PC-3 (cell line): ENCODE data around the gene SNRNP200. TPM values are rescaled to one million over a fixed set of nuclear protein-coding genes. Genes with fewer than 3 reads are reported as not detected.
A peak's percentile ranks its signal among the peaks of the same experiment; 100 is the strongest.

Experiments used
- ATAC-seq: fragments of 200-7000 bp; cut with Tn5 transposase; 2 replicates; pipeline ENCODE4 v1.9.1; 2020; ENCODE audit warnings: mild to moderate bottlenecking, moderate library complexity
- BruUV-seq: library from RNA; stranded (reverse); fragments of 400-500 nt; replicated peaks from 2 replicates; lab custom pipeline; 2021; lab: Mats Ljungman, UMichigan
- CTCF ChIA-PET: fragments of 300-600 bp; sonication (Branson Sonifier 250); formaldehyde crosslinking; loops from one replicate; lab custom pipeline; 2022; ENCODE audit warnings: antibody characterized with exemption; lab: Charles Lee
- POLR2A ChIA-PET: fragments of 300-600 bp; sonication (Branson Sonifier 250); formaldehyde crosslinking; loops from one replicate; lab custom pipeline; 2022; ENCODE audit warnings: antibody characterized with exemption; ENCODE audit not compliant: unreplicated experiment; lab: Charles Lee
- DNase-seq: peaks from one replicate; pipeline ENCODE4 v3.0.0-alpha.2; 2015
- H2AFZ ChIP-seq: fragments of 300-600 bp; sonication (generic); 2 replicates; pipeline ENCODE4 v1.6.0; 2016; ENCODE audit warnings: antibody characterized with exemption, low read length
- H3F3A ChIP-seq: fragments of 300-600 bp; sonication (generic); one replicate; pipeline ENCODE4 v1.6.0; 2017; ENCODE audit warnings: antibody characterized with exemption, low read length, control low read depth, mild to moderate bottlenecking; ENCODE audit not compliant: unreplicated experiment
- H3K27ac ChIP-seq: fragments of 300-600 bp; sonication (generic); 2 replicates; pipeline ENCODE4 v1.5.1; 2016; ENCODE audit warnings: mild to moderate bottlenecking, low read length
- H3K27me3 ChIP-seq: fragments of 300-600 bp; sonication (generic); 2 replicates; pipeline ENCODE4 v1.6.1; 2016; ENCODE audit warnings: low read length, mixed read lengths
- H3K36me3 ChIP-seq: fragments of 300-600 bp; sonication (generic); 2 replicates; pipeline ENCODE4 v1.6.1; 2016; ENCODE audit warnings: low read depth, mixed run types, low read length, mixed read lengths
- H3K4me1 ChIP-seq: fragments of 300-600 bp; sonication (generic); 2 replicates; pipeline ENCODE4 v1.5.1; 2016; ENCODE audit warnings: low read length; ENCODE audit not compliant: insufficient read depth
- H3K4me2 ChIP-seq: fragments of 300-600 bp; sonication (generic); 2 replicates; pipeline ENCODE4 v1.6.0; 2016; ENCODE audit warnings: low read length
- H3K4me3 ChIP-seq: fragments of 300-600 bp; sonication (generic); 2 replicates; pipeline ENCODE4 v1.5.1; 2016; ENCODE audit warnings: mild to moderate bottlenecking, low read length, mixed read lengths
- H3K79me2 ChIP-seq: fragments of 300-600 bp; sonication (generic); 2 replicates; pipeline ENCODE4 v1.6.1; 2017; ENCODE audit warnings: low read length, mixed read lengths
- H3K9ac ChIP-seq: fragments of 300-600 bp; sonication (generic); 2 replicates; pipeline ENCODE4 v1.6.0; 2016; ENCODE audit warnings: mild to moderate bottlenecking, low read length
- H3K9me2 ChIP-seq: fragments of 300-600 bp; sonication (generic); replicated peaks from 2 replicates; pipeline ENCODE4 v1.6.1; 2016; ENCODE audit warnings: mixed run types, low read length, mixed read lengths
- H3K9me3 ChIP-seq: fragments of 300-600 bp; sonication (generic); 2 replicates; pipeline ENCODE4 v1.6.1; 2016; ENCODE audit warnings: low read length, mixed read lengths
- H4K20me1 ChIP-seq: fragments of 300-600 bp; sonication (generic); 2 replicates; pipeline ENCODE4 v1.6.1; 2016; ENCODE audit warnings: low read length, mixed read lengths
- CTCF ChIP-seq: fragments of 300-600 bp; sonication (generic); conservative IDR thresholded peaks from 2 replicates; pipeline ENCODE4 v1.5.1; 2017; ENCODE audit warnings: antibody characterized with exemption, low read depth, mild to moderate bottlenecking, low read length
- EZH2 ChIP-seq: fragments of 300-600 bp; sonication (generic); IDR thresholded peaks from one replicate; pipeline ENCODE4 v1.6.1; 2017; ENCODE audit warnings: antibody characterized with exemption, mild to moderate bottlenecking, low read length; ENCODE audit not compliant: unreplicated experiment
- EZH2phosphoT487 ChIP-seq: fragments of 300-600 bp; sonication (generic); IDR thresholded peaks from 2 replicates; pipeline ENCODE4 v1.6.1; 2018; ENCODE audit warnings: mild to moderate bottlenecking, antibody characterized with exemption, low read length, borderline replicate concordance
- intact Hi-C: fragments of 100-400 bp; cut with micrococcal nuclease; formaldehyde crosslinking; loops from 2 replicates; pipeline ENCODE4 v1.9.0; 2023
- total RNA-seq: library from RNA; depleted of rRNA; stranded (reverse); fragments of >200 nt; gene quantifications from 2 replicates; pipeline ENCODE4 v1.2.3, GENCODE V29; 2014

The SNRNP200 gene
- total RNA-seq, 1 experiment from 2014 or later: 77.8 TPM

DNA sequence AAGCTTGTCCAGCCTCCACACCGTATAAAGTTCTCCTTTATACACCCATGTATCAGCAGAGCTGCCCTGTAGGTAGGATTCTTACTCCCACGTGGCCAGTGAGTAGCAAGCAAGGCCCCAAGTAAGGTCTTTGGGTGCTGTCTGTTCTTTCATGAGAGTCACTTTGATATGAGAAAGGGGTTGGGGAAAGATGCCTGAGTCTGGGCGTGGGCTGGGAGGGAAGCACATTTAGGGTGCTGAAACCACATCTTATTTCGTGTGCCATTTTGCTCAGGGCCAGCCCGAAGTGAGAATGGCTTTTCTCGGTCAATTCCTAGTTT lies 19.3 kb upstream of the SNRNP200 start:
- DNase-seq (no peak), ATAC-seq (no peak)
- H3K79me2 ChIP-seq: no peaks in the 10 kb centered on the region
- no peaks in the 10 kb centered on the region for H3K9me2 ChIP-seq
- H3K4me1 ChIP-seq: peaks cover 28% of the 10 kb centered on the region
- no peak overlapping the region for H3K9ac ChIP-seq
- no peaks in the 10 kb centered on the region for H4K20me1 ChIP-seq
- H3K27ac ChIP-seq: no peak overlapping the region
- CTCF ChIA-PET: no interaction called here
- peaks cover 4% of the 10 kb centered on the region for H3F3A ChIP-seq
- peaks cover 11% of the 10 kb centered on the region; the same call in 1 of the 2 replicates for H3K27me3 ChIP-seq
- no peaks in the 10 kb centered on the region for H3K9me3 ChIP-seq
- TF ChIP-seq CTCF (no peak), EZH2phosphoT487 (no peak), EZH2 (no peak)
- no peak overlapping the region for H2AFZ ChIP-seq
- H3K4me2 ChIP-seq: no peak overlapping the region
- intact Hi-C loops: no loop called here
- POLR2A ChIA-PET: no interaction called here
- no peak overlapping the region for H3K4me3 ChIP-seq
- no TSS peak for BruUV-seq
- no peaks in the 10 kb centered on the region for H3K36me3 ChIP-seq

GRCh38 chr2:96323849-96324248 lies 18.5 kb upstream of the SNRNP200 start:
- H2AFZ ChIP-seq: no peak overlapping the region
- H3K79me2 ChIP-seq: no peaks in the 10 kb centered on the region
- BruUV-seq: no TSS peak
- TF ChIP-seq CTCF (no peak), EZH2phosphoT487 (no peak), EZH2 (no peak)
- peaks cover 22% of the 10 kb centered on the region for H3K4me1 ChIP-seq
- no peak overlapping the region for H3K9ac ChIP-seq
- no peak overlapping the region for H3K27ac ChIP-seq
- intact Hi-C loops: no loop called here
- H3K9me3 ChIP-seq: no peaks in the 10 kb centered on the region
- H4K20me1 ChIP-seq: no peaks in the 10 kb centered on the region
- H3K27me3 ChIP-seq: peaks cover 11% of the 10 kb centered on the region; the same call in 1 of the 2 replicates
- ChIA-PET POLR2A (no interaction called here), CTCF (no interaction called here)
- H3K4me2 ChIP-seq: no peak overlapping the region
- DNase-seq: no peak
- no peak overlapping the region for H3K4me3 ChIP-seq
- H3K36me3 ChIP-seq: no peaks in the 10 kb centered on the region
- peaks cover 4% of the 10 kb centered on the region for H3F3A ChIP-seq
- ATAC-seq: no peak
- no peaks in the 10 kb centered on the region for H3K9me2 ChIP-seq

- Histone ChIP-seq H3K4me3 (peak overlapping the region; percentile 81), H3K4me2 (peak overlapping the region; percentile 98), H3K4me1 (peaks cover 22% of the 10 kb centered on the region), H3K27me3 (peaks cover 11% of the 10 kb centered on the region; the same call in 1 of the 2 replicates), H2AFZ (peak overlapping the region; percentile 97), H3K36me3 (no peaks in the 10 kb centered on the region), H3K9ac (peak overlapping the region; percentile 27; the same call in 1 of the 2 replicates), H3K27ac (no peak overlapping the region), H3K9me2 (no peaks in the 10 kb centered on the region), H3K79me2 (no peaks in the 10 kb centered on the region), H3F3A (peaks cover 4% of the 10 kb centered on the region), H4K20me1 (no peaks in the 10 kb centered on the region), H3K9me3 (no peaks in the 10 kb centered on the region)
- no peak for TF ChIP-seq EZH2phosphoT487
- TF ChIP-seq EZH2: no peak
- no peak for TF ChIP-seq CTCF
- CTCF ChIA-PET: no interaction called here
- DNase-seq (peak; percentile 44), ATAC-seq (peak; percentile 59)
- intact Hi-C loops: no loop called here
- BruUV-seq: no TSS peak
- POLR2A ChIA-PET: interaction anchor here (0.5 to 0.6 kb wide), 2 partner anchors 185 to 190 kb away, joined by 3 read pairs; no protein-coding TSS in a partner anchor
Measured at GRCh38 chr2:96320728-96321622, 15.6 kb upstream of the SNRNP200 start.
